Measurements from ENCODE around the gene PTPRK. TPM values are rescaled to one million over a fixed set of nuclear protein-coding genes. Genes with fewer than 3 reads are reported as not detected.

PTPRK gene
- total and polyA plus RNA-seq, 9 of the 15 experiments (the other 6 are each of a cell fraction or from before 2014, with no cell fraction given): 0.04 to 0.51 TPM; not detected in 7

- no peak for TF ChIP-seq ZNF592 (IDR thresholded peaks at IDR 0.05)
- no peak for TF ChIP-seq HNRNPUL1 (IDR thresholded peaks at IDR 0.05; ENCODE audit: low read length)
- TF ChIP-seq CBFA2T3 (IDR thresholded peaks at IDR 0.05): no peak
- no peak for TF ChIP-seq KAT7 (CRISPR knock-in tag; IDR thresholded peaks at IDR 0.05; ENCODE audit: borderline replicate concordance)
- TF ChIP-seq MAFG (tag; conservative IDR thresholded peaks at IDR 0.05): no peak
Observed at GRCh38 chr6:128474481-128474880, 45.9 kb downstream of the PTPRK start (continued).

GRCh38 chr6:128471907-128472306 lies 48.5 kb downstream of the PTPRK start:
- H3K9ac ChIP-seq (ENCODE audit: insufficient read depth in 1 of 2, low read depth in 2 of 2, low read length in 2 of 2): no peak overlapping the region
- H3K36me3 ChIP-seq (ENCODE audit: control insufficient read depth, insufficient read depth, low read length): no peaks in the 10 kb centered on the region
- POLR2A ChIA-PET: interaction anchor here (0.8 kb wide), 1 partner anchor 150 kb away, joined by 3 read pairs; no protein-coding TSS in a partner anchor
- H3K27ac ChIP-seq (ENCODE audit: extremely low read depth, low read depth, low read length): no peak overlapping the region
- no peaks in the 10 kb centered on the region for H3K4me1 ChIP-seq (replicated peaks in 1 of 2; ENCODE audit: control insufficient read depth in 2 of 2, insufficient read depth in 2 of 2, low read length in 2 of 2)
- FAIRE-seq: no peak
- no peak overlapping the region for H3K4me2 ChIP-seq (ENCODE audit: insufficient read depth, low read length)
- H2AFZ ChIP-seq (ENCODE audit: low read depth, low read length): no peak overlapping the region
- CTCF ChIA-PET (ENCODE audit: low intra/inter-chr PET ratio): no interaction called here
- no peak overlapping the region for H3K4me3 ChIP-seq
- H3K79me2 ChIP-seq (ENCODE audit: control insufficient read depth, insufficient read depth, low read length): no peaks in the 10 kb centered on the region
- TF ChIP-seq SMARCA4 (IDR thresholded peaks at IDR 0.05) (no peak), ZNF354B (CRISPR knock-in tag; IDR thresholded peaks at IDR 0.05) (no peak), CC2D1A (IDR thresholded peaks at IDR 0.05) (no peak)
- no peaks in the 10 kb centered on the region for H4K20me1 ChIP-seq (replicated peaks; ENCODE audit: control insufficient read depth, insufficient read depth, low read length)
- DNase-seq (ENCODE audit: extremely low read depth in 1 of 4, low spot score in 3 of 4): no peak
- no peak for ATAC-seq
- in situ Hi-C loops (cut with MboI) (no loop called here), intact Hi-C loops (cut with micrococcal nuclease) (no loop called here)
- no TSS peak for BruUV-seq (replicated peaks)
- H3K9me3 ChIP-seq (replicated peaks; ENCODE audit: control insufficient read depth, insufficient read depth, low read depth, low read length): no peaks in the 10 kb centered on the region
- H3K27me3 ChIP-seq (ENCODE audit: control insufficient read depth in 2 of 2, insufficient read depth in 2 of 2, low read length in 2 of 2): no peaks in the 10 kb centered on the region
- H3K9me1 ChIP-seq (ENCODE audit: control insufficient read depth, insufficient read depth, low read length): no peaks in the 10 kb centered on the region
- 0% methylated on average over 4 of the region's 4 CpGs for WGBS (ENCODE audit: insufficient coverage, low coverage, missing lambda C conversion rate)

Measured in K562 (cell line).